SK-N-MC (cell line): ENCODE measurements around the gene RAB17.

Experiments used
- EZH2 ChIP-seq: fragments of 200-600 bp; sonication (generic); IDR thresholded peaks from one replicate; pipeline ENCODE4 v1.6.1; 2017; ENCODE audit warnings: antibody characterized with exemption
- POLR2AphosphoS5 ChIP-seq: IDR thresholded peaks from 2 replicates; pipeline ENCODE4 v1.6.1; 2012; ENCODE audit warnings: mild to moderate bottlenecking, low read depth, low read length, borderline replicate concordance

- TF ChIP-seq EZH2 (no peak), POLR2AphosphoS5 (no peak)
Measured at GRCh38 chr2:237639052-237639835, 48.7 kb upstream of the RAB17 start.
